DOHH2 (cell line): Measurements from ENCODE around the gene GABRB2.

ENCODE experiments used
- CTCF ChIP-seq: fragments of 200-600 bp; sonication (generic); IDR thresholded peaks from one replicate; pipeline ENCODE4 v1.5.1; 2014; ENCODE audit warnings: antibody characterized with exemption, mild to moderate bottlenecking, low read depth, low read length; ENCODE audit not compliant: poor library complexity, severe bottlenecking
- EZH2phosphoT487 ChIP-seq: fragments of 200-600 bp; sonication (generic); IDR thresholded peaks from 2 replicates; pipeline ENCODE4 v1.6.1; 2017; ENCODE audit warnings: borderline replicate concordance, mild to moderate bottlenecking, antibody characterized with exemption, low read length, moderate library complexity, mixed read lengths

DNA sequence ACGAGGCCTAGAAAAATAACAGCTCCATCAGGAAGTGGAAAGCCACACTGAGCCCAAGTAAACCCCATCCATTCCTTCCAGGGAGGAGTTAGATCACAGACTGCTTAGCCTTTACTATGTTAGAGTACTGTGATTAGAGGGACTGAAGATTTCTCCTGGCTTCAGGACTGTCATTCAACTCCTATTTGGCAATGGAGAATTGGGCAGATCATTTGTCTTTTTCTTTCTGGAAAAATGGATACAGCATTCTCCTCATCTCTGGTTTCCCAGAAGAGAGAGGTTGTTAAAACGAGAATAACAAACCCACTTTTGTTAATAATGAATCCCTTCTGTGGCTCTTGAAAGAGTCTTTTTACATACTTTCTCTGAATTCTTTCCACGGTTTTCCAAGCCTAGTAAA is 150.4 kb downstream of the GABRB2 start:
- TF ChIP-seq CTCF (no peak), EZH2phosphoT487 (no peak)
